ENCODE measurements around the gene HSPA4. TPM values are rescaled to one million over a fixed set of nuclear protein-coding genes. Genes with fewer than 3 reads are reported as not detected.

The HSPA4 gene
- total RNA-seq, 1 experiment from 2014 or later: 70.6 TPM

GRCh38 chr5:133079048-133079447 is 27.2 kb downstream of the HSPA4 start:
- no peaks in the 10 kb centered on the region for H3K9me3 ChIP-seq (ENCODE audit: low read length)
- intact Hi-C loops (cut with micrococcal nuclease): no loop called here
- ATAC-seq (no peak), DNase-seq (no peak)
- no peak overlapping the region for H3K4me3 ChIP-seq (ENCODE audit: low read length)
- H3K9me2 ChIP-seq (replicated peaks; ENCODE audit: low read length): no peaks in the 10 kb centered on the region
- CTCF ChIA-PET: interaction anchor here (0.6 kb wide), 1 partner anchor 51 kb away, joined by 6 read pairs; no protein-coding TSS in a partner anchor
- H3K4me2 ChIP-seq (ENCODE audit: low read length): no peak overlapping the region
- H3K27me3 ChIP-seq (ENCODE audit: low read length): no peaks in the 10 kb centered on the region
- no peak overlapping the region for H3K9ac ChIP-seq (ENCODE audit: low read length)
- no peaks in the 10 kb centered on the region for H4K20me1 ChIP-seq (ENCODE audit: low read length)
- TF ChIP-seq EZH2phosphoT487 (IDR thresholded peaks at IDR 0.05; ENCODE audit: borderline replicate concordance, low read length) (no peak), EZH2 (IDR thresholded peaks at IDR 0.05; ENCODE audit: low read length, unreplicated experiment) (no peak)
- TF ChIP-seq, protein P1, sequence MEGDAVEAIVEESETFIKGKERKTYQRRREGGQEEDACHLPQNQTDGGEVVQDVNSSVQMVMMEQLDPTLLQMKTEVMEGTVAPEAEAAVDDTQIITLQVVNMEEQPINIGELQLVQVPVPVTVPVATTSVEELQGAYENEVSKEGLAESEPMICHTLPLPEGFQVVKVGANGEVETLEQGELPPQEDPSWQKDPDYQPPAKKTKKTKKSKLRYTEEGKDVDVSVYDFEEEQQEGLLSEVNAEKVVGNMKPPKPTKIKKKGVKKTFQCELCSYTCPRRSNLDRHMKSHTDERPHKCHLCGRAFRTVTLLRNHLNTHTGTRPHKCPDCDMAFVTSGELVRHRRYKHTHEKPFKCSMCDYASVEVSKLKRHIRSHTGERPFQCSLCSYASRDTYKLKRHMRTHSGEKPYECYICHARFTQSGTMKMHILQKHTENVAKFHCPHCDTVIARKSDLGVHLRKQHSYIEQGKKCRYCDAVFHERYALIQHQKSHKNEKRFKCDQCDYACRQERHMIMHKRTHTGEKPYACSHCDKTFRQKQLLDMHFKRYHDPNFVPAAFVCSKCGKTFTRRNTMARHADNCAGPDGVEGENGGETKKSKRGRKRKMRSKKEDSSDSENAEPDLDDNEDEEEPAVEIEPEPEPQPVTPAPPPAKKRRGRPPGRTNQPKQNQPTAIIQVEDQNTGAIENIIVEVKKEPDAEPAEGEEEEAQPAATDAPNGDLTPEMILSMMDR (conservative IDR thresholded peaks at IDR 0.05; ENCODE audit: low read depth, low read length): no peak
- no peak overlapping the region for H3K27ac ChIP-seq (ENCODE audit: low read length)
- H3F3A ChIP-seq (ENCODE audit: low read length, unreplicated experiment): no peaks in the 10 kb centered on the region
- H3K79me2 ChIP-seq (ENCODE audit: low read length): peaks cover 68% of the 10 kb centered on the region
- peaks cover 23% of the 10 kb centered on the region; the same call in 1 of the 2 replicates for H3K36me3 ChIP-seq (ENCODE audit: low read depth, low read length)
- H2AFZ ChIP-seq (ENCODE audit: low read length): no peak overlapping the region
- no peaks in the 10 kb centered on the region for H3K4me1 ChIP-seq (ENCODE audit: insufficient read depth, low read length)
- POLR2A ChIA-PET (ENCODE audit: unreplicated experiment): no interaction called here
- no TSS peak for BruUV-seq (replicated peaks)

- TF ChIP-seq, protein P1 (conservative IDR thresholded peaks at IDR 0.05; ENCODE audit: low read depth, low read length): no peak
- TF ChIP-seq EZH2phosphoT487 (IDR thresholded peaks at IDR 0.05; ENCODE audit: borderline replicate concordance, low read length): no peak
- TF ChIP-seq EZH2 (IDR thresholded peaks at IDR 0.05; ENCODE audit: low read length, unreplicated experiment): no peak
- ChIA-PET CTCF (no interaction called here), POLR2A (ENCODE audit: unreplicated experiment) (no interaction called here)
- H3K9me2 ChIP-seq (replicated peaks; ENCODE audit: low read length): no peaks in the 10 kb centered on the region
- DNase-seq (no peak), ATAC-seq (no peak)
- no peak overlapping the region for H3K9ac ChIP-seq (ENCODE audit: low read length)
- BruUV-seq (replicated peaks): no TSS peak
- no peaks in the 10 kb centered on the region for H3K27me3 ChIP-seq (ENCODE audit: low read length)
- no peak overlapping the region for H2AFZ ChIP-seq (ENCODE audit: low read length)
- H3K4me1 ChIP-seq (ENCODE audit: insufficient read depth, low read length): no peaks in the 10 kb centered on the region
- H3K27ac ChIP-seq (ENCODE audit: low read length): no peak overlapping the region
- H4K20me1 ChIP-seq (ENCODE audit: low read length): no peaks in the 10 kb centered on the region
- no peaks in the 10 kb centered on the region for H3K9me3 ChIP-seq (ENCODE audit: low read length)
- H3K79me2 ChIP-seq (ENCODE audit: low read length): peaks cover 57% of the 10 kb centered on the region
- H3K36me3 ChIP-seq (ENCODE audit: low read depth, low read length): peaks cover 21% of the 10 kb centered on the region; the same call in 1 of the 2 replicates
- no peak overlapping the region for H3K4me2 ChIP-seq (ENCODE audit: low read length)
- intact Hi-C loops (cut with micrococcal nuclease): no loop called here
- H3K4me3 ChIP-seq (ENCODE audit: low read length): no peak overlapping the region
- no peaks in the 10 kb centered on the region for H3F3A ChIP-seq (ENCODE audit: low read length, unreplicated experiment)
Observed at GRCh38 chr5:133081036-133081435, 29.2 kb downstream of the HSPA4 start.

DNA sequence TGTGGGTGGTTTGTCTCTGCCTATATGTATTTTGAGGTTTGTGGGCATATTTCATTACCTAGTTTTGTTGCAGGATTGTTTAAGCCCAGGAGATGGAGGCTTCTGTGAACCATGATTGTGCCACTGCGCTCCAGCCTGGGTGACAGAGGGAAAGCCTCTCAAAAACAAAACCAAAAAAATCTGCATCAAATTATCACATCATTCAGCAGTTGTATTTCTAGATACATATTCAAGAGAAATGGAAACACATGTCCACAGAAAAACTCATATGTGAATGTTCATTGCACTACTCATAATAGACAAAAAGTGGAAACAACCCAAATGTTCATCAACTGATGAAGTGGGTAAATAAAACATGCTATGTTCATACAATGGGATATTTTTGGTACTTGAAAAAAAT is 29.9 kb downstream of the HSPA4 start:
- Histone ChIP-seq H3K4me1 (ENCODE audit: insufficient read depth, low read length) (no peaks in the 10 kb centered on the region), H3K36me3 (ENCODE audit: low read depth, low read length) (peaks cover 20% of the 10 kb centered on the region; the same call in 1 of the 2 replicates), H3K4me2 (ENCODE audit: low read length) (no peak overlapping the region), H3K9me2 (replicated peaks; ENCODE audit: low read length) (no peaks in the 10 kb centered on the region), H3F3A (ENCODE audit: low read length, unreplicated experiment) (no peaks in the 10 kb centered on the region), H3K27ac (ENCODE audit: low read length) (no peak overlapping the region), H3K27me3 (ENCODE audit: low read length) (no peaks in the 10 kb centered on the region), H3K79me2 (ENCODE audit: low read length) (peaks cover 50% of the 10 kb centered on the region), H3K9ac (ENCODE audit: low read length) (no peak overlapping the region), H2AFZ (ENCODE audit: low read length) (no peak overlapping the region), H3K4me3 (ENCODE audit: low read length) (no peak overlapping the region), H4K20me1 (ENCODE audit: low read length) (no peaks in the 10 kb centered on the region), H3K9me3 (ENCODE audit: low read length) (no peaks in the 10 kb centered on the region)
- CTCF ChIA-PET: no interaction called here
- intact Hi-C loops (cut with micrococcal nuclease): no loop called here
- TF ChIP-seq, protein P1 (conservative IDR thresholded peaks at IDR 0.05; ENCODE audit: low read depth, low read length): no peak
- TF ChIP-seq EZH2 (IDR thresholded peaks at IDR 0.05; ENCODE audit: low read length, unreplicated experiment) (no peak), EZH2phosphoT487 (IDR thresholded peaks at IDR 0.05; ENCODE audit: borderline replicate concordance, low read length) (no peak)
- no TSS peak for BruUV-seq (replicated peaks)
- POLR2A ChIA-PET (ENCODE audit: unreplicated experiment): no interaction called here
- DNase-seq: no peak
- no peak for ATAC-seq
